OCI-LY3 (cell line): Measurements from ENCODE around the gene SLC27A2.

Experiments used
- H2AFZ ChIP-seq: fragments of 200-600, 300-600 bp; shearing (Covaris generic); 2 replicates; pipeline ENCODE4 v1.6.0; 2014; ENCODE audit warnings: antibody characterized with exemption, low read depth, low read length
- H3K27ac ChIP-seq: fragments of 200-600, 300-600 bp; sonication (generic); 2 replicates; pipeline ENCODE4 v1.5.1; 2014; ENCODE audit warnings: mild to moderate bottlenecking, low read length, moderate library complexity, mixed read lengths
- H3K27me3 ChIP-seq: fragments of 200-600, 300-600 bp; sonication (generic); 2 replicates; pipeline ENCODE4 v1.6.1; 2014; ENCODE audit warnings: low read depth, low read length, mixed read lengths
- H3K36me3 ChIP-seq: fragments of 200-600, 300-600 bp; sonication (generic); replicated peaks from 2 replicates; pipeline ENCODE3; 2014; ENCODE audit warnings: low read depth, low read length, mixed read lengths
- H3K4me1 ChIP-seq: fragments of 300-600, 200-600 bp; sonication (generic); 2 replicates; pipeline ENCODE4 v1.6.1; 2014; ENCODE audit warnings: low read length, mixed read lengths
- H3K4me2 ChIP-seq: fragments of 200-600, 300-600 bp; sonication (generic); 2 replicates; pipeline ENCODE4 v1.6.1; 2014; ENCODE audit warnings: low read length, mixed read lengths
- H3K4me3 ChIP-seq: fragments of 300-600, 200-600 bp; sonication (generic); 2 replicates; pipeline ENCODE4 v1.5.1; 2014; ENCODE audit warnings: antibody characterized with exemption, mild to moderate bottlenecking, low read length, moderate library complexity
- H3K79me2 ChIP-seq: fragments of 300-600, 200-600 bp; shearing (Covaris generic); 2 replicates; pipeline ENCODE4 v1.6.1; 2014; ENCODE audit warnings: mild to moderate bottlenecking, low read length, mixed read lengths
- H3K9ac ChIP-seq: fragments of 300-600, 200-600 bp; shearing (Covaris generic); 2 replicates; pipeline ENCODE4 v1.6.0; 2014; ENCODE audit warnings: mild to moderate bottlenecking, low read length, moderate library complexity
- H3K9me3 ChIP-seq: fragments of 200-600, 300-600 bp; shearing (Covaris generic); 2 replicates; pipeline ENCODE4 v1.6.1; 2014; ENCODE audit warnings: low read length, mixed read lengths; ENCODE audit not compliant: insufficient read depth
- H4K20me1 ChIP-seq: fragments of 200-600, 300-600 bp; sonication (generic); 2 replicates; pipeline ENCODE4 v1.6.1; 2016; ENCODE audit warnings: low read length, mixed read lengths; ENCODE audit not compliant: insufficient read depth
- EZH2phosphoT487 ChIP-seq: fragments of 200-600 bp; shearing (Covaris generic); IDR thresholded peaks from 2 replicates; pipeline ENCODE4 v1.6.1; 2018; ENCODE audit warnings: antibody characterized with exemption, mixed run types, low read depth
- TF ChIP-seq, protein P1 (sequence below): fragments of 200-600, 300-600 bp; sonication (generic); IDR thresholded peaks from 2 replicates; pipeline ENCODE4 v1.5.1; 2014; ENCODE audit warnings: antibody characterized with exemption, low read length, low read depth

The SLC27A2 gene

GRCh38 chr15:50260969-50261496, 79.0 kb downstream of the SLC27A2 start:
- H3K79me2 ChIP-seq = no peaks in the 10 kb centered on the region
- H2AFZ ChIP-seq = no peak overlapping the region
- no peak overlapping the region for H3K27ac ChIP-seq
- TF ChIP-seq EZH2phosphoT487 = no peak
- TF ChIP-seq, protein P1, sequence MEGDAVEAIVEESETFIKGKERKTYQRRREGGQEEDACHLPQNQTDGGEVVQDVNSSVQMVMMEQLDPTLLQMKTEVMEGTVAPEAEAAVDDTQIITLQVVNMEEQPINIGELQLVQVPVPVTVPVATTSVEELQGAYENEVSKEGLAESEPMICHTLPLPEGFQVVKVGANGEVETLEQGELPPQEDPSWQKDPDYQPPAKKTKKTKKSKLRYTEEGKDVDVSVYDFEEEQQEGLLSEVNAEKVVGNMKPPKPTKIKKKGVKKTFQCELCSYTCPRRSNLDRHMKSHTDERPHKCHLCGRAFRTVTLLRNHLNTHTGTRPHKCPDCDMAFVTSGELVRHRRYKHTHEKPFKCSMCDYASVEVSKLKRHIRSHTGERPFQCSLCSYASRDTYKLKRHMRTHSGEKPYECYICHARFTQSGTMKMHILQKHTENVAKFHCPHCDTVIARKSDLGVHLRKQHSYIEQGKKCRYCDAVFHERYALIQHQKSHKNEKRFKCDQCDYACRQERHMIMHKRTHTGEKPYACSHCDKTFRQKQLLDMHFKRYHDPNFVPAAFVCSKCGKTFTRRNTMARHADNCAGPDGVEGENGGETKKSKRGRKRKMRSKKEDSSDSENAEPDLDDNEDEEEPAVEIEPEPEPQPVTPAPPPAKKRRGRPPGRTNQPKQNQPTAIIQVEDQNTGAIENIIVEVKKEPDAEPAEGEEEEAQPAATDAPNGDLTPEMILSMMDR = no peak
- 0 out of 2 replicates have a peak, but pooled peaks cover 2% of the 10 kb centered on the region for H3K4me1 ChIP-seq
- H3K36me3 ChIP-seq = no peaks in the 10 kb centered on the region
- H3K9me3 ChIP-seq = no peaks in the 10 kb centered on the region
- H3K27me3 ChIP-seq = peaks cover 14% of the 10 kb centered on the region; the same call in 1 of the 2 replicates
- no peak overlapping the region for H3K4me2 ChIP-seq
- no peak overlapping the region for H3K4me3 ChIP-seq
- no peak overlapping the region for H3K9ac ChIP-seq
- H4K20me1 ChIP-seq = no peaks in the 10 kb centered on the region

DNA sequence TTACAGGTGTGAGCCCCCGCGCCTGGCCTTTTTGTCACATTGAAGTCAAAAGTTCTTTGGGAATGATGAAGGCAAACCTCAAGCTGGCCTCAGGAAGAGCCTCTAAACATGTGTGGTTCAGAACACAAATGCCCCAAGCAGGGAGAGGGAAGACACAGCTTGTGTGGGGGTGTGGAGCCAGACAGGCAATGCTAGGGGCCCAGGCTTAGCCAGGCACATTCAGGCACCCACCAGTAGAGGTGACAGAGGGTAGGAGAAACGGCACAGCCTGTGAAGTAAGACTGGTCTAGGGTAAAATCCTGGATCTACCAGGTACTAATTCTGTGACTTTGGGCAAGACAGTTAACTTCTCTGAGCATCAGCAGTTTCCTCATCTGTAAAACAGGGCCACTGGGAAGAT, 80.0 kb downstream of the SLC27A2 start:
- no peaks in the 10 kb centered on the region for H4K20me1 ChIP-seq
- H3K27ac ChIP-seq = no peak overlapping the region
- H3K36me3 ChIP-seq = no peaks in the 10 kb centered on the region
- H3K79me2 ChIP-seq = no peaks in the 10 kb centered on the region
- no peak overlapping the region for H2AFZ ChIP-seq
- no peak overlapping the region for H3K9ac ChIP-seq
- TF ChIP-seq, protein P1 = no peak
- TF ChIP-seq EZH2phosphoT487 = no peak
- H3K9me3 ChIP-seq = no peaks in the 10 kb centered on the region
- no peak overlapping the region for H3K4me3 ChIP-seq
- 0 out of 2 replicates have a peak, but pooled peaks cover 2% of the 10 kb centered on the region for H3K4me1 ChIP-seq
- H3K4me2 ChIP-seq = no peak overlapping the region
- peaks cover 10% of the 10 kb centered on the region; the same call in 1 of the 2 replicates for H3K27me3 ChIP-seq

GRCh38 chr15:50262533-50262932, 80.5 kb downstream of the SLC27A2 start:
- H3K4me3 ChIP-seq = no peak overlapping the region
- H3K4me2 ChIP-seq = no peak overlapping the region
- peaks cover 9% of the 10 kb centered on the region; the same call in 1 of the 2 replicates for H3K27me3 ChIP-seq
- H3K79me2 ChIP-seq = no peaks in the 10 kb centered on the region
- H2AFZ ChIP-seq = no peak overlapping the region
- H3K9ac ChIP-seq = no peak overlapping the region
- no peaks in the 10 kb centered on the region for H4K20me1 ChIP-seq
- H3K27ac ChIP-seq = no peak overlapping the region
- 0 out of 2 replicates have a peak, but pooled peaks cover 2% of the 10 kb centered on the region for H3K4me1 ChIP-seq
- no peak for TF ChIP-seq EZH2phosphoT487
- TF ChIP-seq, protein P1 = no peak
- H3K9me3 ChIP-seq = no peaks in the 10 kb centered on the region
- no peaks in the 10 kb centered on the region for H3K36me3 ChIP-seq

- H3K4me2 ChIP-seq = no peak within 1 kb of the TSS
- H3K79me2 ChIP-seq = no peaks in the 10 kb centered on the region
- H4K20me1 ChIP-seq = no peaks in the 10 kb centered on the region
- no peak within 1 kb of the TSS for H3K9ac ChIP-seq
- 0 out of 2 replicates have a peak, but pooled peaks cover under 1% of the 10 kb centered on the region for H3K4me1 ChIP-seq
- no peak within 1 kb of the TSS for H2AFZ ChIP-seq
- peaks cover 9% of the 10 kb centered on the region; the same call in 1 of the 2 replicates for H3K27me3 ChIP-seq
- TF ChIP-seq EZH2phosphoT487 = no peak
- TF ChIP-seq, protein P1 = no peak
- no peak within 1 kb of the TSS for H3K27ac ChIP-seq
- no peaks in the 10 kb centered on the region for H3K9me3 ChIP-seq
- no peak within 1 kb of the TSS for H3K4me3 ChIP-seq
- H3K36me3 ChIP-seq = no peaks in the 10 kb centered on the region
These were observed 83.6 kb downstream of the SLC27A2 start, which contains the start of gene HDC for GRCh38 chr15:50265620-50266019. Gene HDC, minus strand, starts transcription at chr15:50265726. Its CDS starts 103 bp downstream, at chr15:50265623.
